Right lobe of liver (tissue), 6 donors: ENCODE measurements around the gene PPP6R3. TPM values are rescaled to one million over a fixed set of nuclear protein-coding genes. Genes with fewer than 3 reads are reported as not detected.

Source experiments
- ATAC-seq, 4 donors: fragments of 200-7000 bp; cut with Tn5 transposase; one replicate each; pipeline ENCODE4 v1.9.1; 2020; ENCODE audit warnings: mild to moderate bottlenecking in 4 of 4, moderate library complexity in 4 of 4
- DNase-seq, 3 donors: peaks; one replicate each; pipeline ENCODE4 v3.0.0-alpha.2; 2020
- H3K27ac ChIP-seq, 3 donors: fragments of 200-600 bp; one replicate each; pipeline ENCODE4 v1.8.0; 2022
- H3K27me3 ChIP-seq, 2 donors: fragments of 200-600 bp; one replicate each; pipeline ENCODE4 v1.8.0; 2022
- H3K36me3 ChIP-seq, 4 donors: fragments of 200-600 bp; sonication (generic) in 1 of 4; one replicate each; pipeline versions ENCODE4 v1.5.1 to v1.8.0; 2017 to 2022; ENCODE audit warnings: control low read depth in 1 of 4
- H3K4me1 ChIP-seq, 4 donors: fragments of 200-600 bp; sonication (generic) in 1 of 4; one replicate each; pipeline versions ENCODE4 v1.5.1 to v1.8.0; 2017 to 2022; ENCODE audit warnings: control low read depth in 1 of 4
- H3K4me3 ChIP-seq, 3 donors: fragments of 200-600 bp; one replicate each; pipeline ENCODE4 v1.8.0; 2022
- H3K9me3 ChIP-seq, 4 donors: fragments of 200-600 bp; sonication (generic) in 1 of 4; one replicate each; pipeline versions ENCODE4 v1.5.1 to v1.8.0; 2017 to 2022; ENCODE audit warnings: control low read depth in 1 of 4
- POLR2A ChIP-seq: fragments of 450-650 bp; IDR thresholded peaks from one replicate; pipeline ENCODE4 v1.6.1; 2017; ENCODE audit warnings: antibody characterized with exemption, mild to moderate bottlenecking
- WGBS: methylation state at CpG from one replicate; pipeline ENCODE4 v1.1.6; 2018; ENCODE audit warnings: low coverage, low lambda C conversion rate; ENCODE audit not compliant: insufficient coverage; ENCODE audit errors: missing lambda C conversion rate; 5-methylcytosine and 5-hydroxymethylcytosine counted together
- intact Hi-C, 2 donors: fragments of 100-400 bp; cut with DNase I; formaldehyde crosslinking; loops; one replicate each; pipeline versions ENCODE4 v1.11.2 to v1.14.1; 2022
- total RNA-seq, 6 experiments: library from RNA; depleted of rRNA in 2 of 6; stranded (reverse); fragments of >200 nt in 2 of 6; fragmentation: NEBNext Ultra II Directional in 3 of 6; extraction: Animal tissue kit (Norgen Biotek cat#: 25700) in 3 of 6; gene quantifications; one replicate each; pipeline versions ENCODE4 v1.1.0 to v1.2.4, GENCODE V29; 2016 to 2023
- TF ChIP-seq, protein P1 (sequence below), 4 donors: fragments of 200-600 bp in 3 of 4; fragments of 450-650 bp in 1 of 4; IDR thresholded peaks; one replicate each; pipeline versions ENCODE4 v1.5.1 to v1.8.0; 2016 to 2022; ENCODE audit warnings: antibody characterized with exemption in 4 of 4, mild to moderate bottlenecking in 2 of 4
- donor health status: DM: no; HTN: yes; CAD: no.
- donor health status: DM: no; HTN: no; CAD: no.
- donor health status: DM: no; HTN: no; CAD: no.
- donor health status: DM: no; HTN: yes; CAD: no.
- donor health status: DM: no; HTN: yes; CAD: no.

PPP6R3 gene
- total RNA-seq, 6 experiments from 2014 or later = 35.8 to 48.3 (median 39.2) TPM

DNA sequence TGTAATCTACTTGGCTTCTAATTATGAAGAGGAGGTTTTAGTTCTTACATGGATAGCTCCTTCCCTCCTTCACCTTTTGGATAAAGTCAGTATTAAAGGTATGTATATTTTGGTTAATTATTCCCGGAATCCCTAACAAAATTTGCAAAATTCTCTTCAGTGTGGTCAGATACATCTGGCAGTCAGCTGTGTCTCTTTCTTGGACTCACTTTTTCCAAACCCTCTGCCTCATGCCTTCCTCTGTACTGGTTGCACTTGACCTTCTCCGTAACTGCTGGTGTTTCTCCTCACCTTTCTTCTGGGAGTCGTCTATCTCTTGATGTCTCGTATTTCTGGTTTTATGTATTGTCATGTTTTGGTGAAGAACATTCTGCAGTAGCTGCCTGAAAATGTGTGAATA, 62.5 kb downstream of the PPP6R3 start:
- peaks cover 0 to 6% (median 0%) of the 10 kb centered on the region in 4 donors for H3K4me1 ChIP-seq
- 98% methylated on average over 4 of the region's 4 CpGs for WGBS

GRCh38 chr11:68523743-68524142, 63.2 kb downstream of the PPP6R3 start:
- Histone ChIP-seq H3K36me3 (peaks cover 0 to 66% (median 12%) of the 10 kb centered on the region in 4 donors), H3K27me3 (no peaks in the 10 kb centered on the region), H3K4me1 (peaks cover 0 to 6% (median 0%) of the 10 kb centered on the region in 4 donors), H3K4me3 (no peak overlapping the region), H3K27ac (no peak overlapping the region), H3K9me3 (no peaks in the 10 kb centered on the region)
- TF ChIP-seq POLR2A = no peak
- TF ChIP-seq, protein P1, sequence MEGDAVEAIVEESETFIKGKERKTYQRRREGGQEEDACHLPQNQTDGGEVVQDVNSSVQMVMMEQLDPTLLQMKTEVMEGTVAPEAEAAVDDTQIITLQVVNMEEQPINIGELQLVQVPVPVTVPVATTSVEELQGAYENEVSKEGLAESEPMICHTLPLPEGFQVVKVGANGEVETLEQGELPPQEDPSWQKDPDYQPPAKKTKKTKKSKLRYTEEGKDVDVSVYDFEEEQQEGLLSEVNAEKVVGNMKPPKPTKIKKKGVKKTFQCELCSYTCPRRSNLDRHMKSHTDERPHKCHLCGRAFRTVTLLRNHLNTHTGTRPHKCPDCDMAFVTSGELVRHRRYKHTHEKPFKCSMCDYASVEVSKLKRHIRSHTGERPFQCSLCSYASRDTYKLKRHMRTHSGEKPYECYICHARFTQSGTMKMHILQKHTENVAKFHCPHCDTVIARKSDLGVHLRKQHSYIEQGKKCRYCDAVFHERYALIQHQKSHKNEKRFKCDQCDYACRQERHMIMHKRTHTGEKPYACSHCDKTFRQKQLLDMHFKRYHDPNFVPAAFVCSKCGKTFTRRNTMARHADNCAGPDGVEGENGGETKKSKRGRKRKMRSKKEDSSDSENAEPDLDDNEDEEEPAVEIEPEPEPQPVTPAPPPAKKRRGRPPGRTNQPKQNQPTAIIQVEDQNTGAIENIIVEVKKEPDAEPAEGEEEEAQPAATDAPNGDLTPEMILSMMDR (IDR thresholded peaks at IDR 0.05) = no peak
- ATAC-seq (no peak), DNase-seq (no peak)
- 90% methylated on average over 3 of the region's 3 CpGs for WGBS
- intact Hi-C loops = no loop called here

More for the DNA sequence above, 62.5 kb downstream of the PPP6R3 start:
- H3K27ac ChIP-seq = no peak overlapping the region
- ATAC-seq (no peak), DNase-seq (no peak)
- intact Hi-C loops = no loop called here
- H3K27me3 ChIP-seq = no peaks in the 10 kb centered on the region
- peaks cover 0 to 66% (median 12%) of the 10 kb centered on the region in 4 donors for H3K36me3 ChIP-seq
- H3K9me3 ChIP-seq = no peaks in the 10 kb centered on the region
- TF ChIP-seq POLR2A = no peak
- TF ChIP-seq, protein P1 (IDR thresholded peaks at IDR 0.05) = no peak
- no peak overlapping the region for H3K4me3 ChIP-seq

DNA sequence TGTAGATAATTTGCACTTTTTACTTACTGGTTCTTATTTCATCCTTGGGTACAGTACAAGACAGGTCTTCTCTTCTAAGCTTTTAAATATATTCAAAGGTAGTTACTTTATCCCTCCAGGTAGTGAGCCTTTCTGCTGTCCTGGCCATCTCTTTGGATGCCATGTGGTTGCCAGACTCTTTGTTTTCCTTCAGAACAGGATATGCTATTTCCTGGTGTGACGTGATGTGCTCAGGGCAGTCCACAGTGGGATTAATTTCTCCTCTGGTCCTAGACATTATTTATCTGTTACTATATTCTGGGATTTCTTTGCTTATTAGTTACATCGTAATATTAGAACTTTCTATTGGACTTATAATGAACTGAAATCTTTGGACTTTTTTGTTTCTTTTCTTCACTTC, 63.7 kb downstream of the PPP6R3 start:
- intact Hi-C loops = no loop called here

DNA sequence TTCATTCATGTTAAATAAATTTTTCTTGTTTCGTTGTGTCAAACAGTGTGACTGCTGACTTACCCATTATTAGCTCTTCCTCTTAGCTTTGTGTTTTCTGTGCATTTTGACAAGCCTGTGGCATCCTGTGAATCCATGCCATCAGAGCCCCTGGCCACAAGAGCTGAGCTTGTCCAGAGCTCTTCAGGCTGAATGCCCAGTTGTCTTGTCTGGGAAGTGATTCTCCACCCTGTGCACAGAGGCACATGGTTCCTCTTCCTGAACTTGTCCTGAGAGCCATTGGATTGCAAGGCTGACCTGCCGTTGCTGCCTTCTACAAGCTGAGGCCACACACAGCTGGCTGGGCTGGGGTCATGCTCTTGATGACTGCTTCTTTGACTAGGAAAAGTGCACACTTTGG, 64.1 kb downstream of the PPP6R3 start:
- 75% methylated on average over 1 of the region's 2 CpGs for WGBS
- no peaks in the 10 kb centered on the region for H3K27me3 ChIP-seq
- H3K27ac ChIP-seq = no peak overlapping the region
- TF ChIP-seq, protein P1 (IDR thresholded peaks at IDR 0.05) = no peak
- TF ChIP-seq POLR2A = no peak
- H3K9me3 ChIP-seq = no peaks in the 10 kb centered on the region
- H3K36me3 ChIP-seq = peaks cover 0 to 62% (median 9%) of the 10 kb centered on the region in 4 donors
- DNase-seq (no peak), ATAC-seq (peak; percentile 19 to 54 (median 26))
- peaks cover 0 to 6% (median 0%) of the 10 kb centered on the region in 4 donors for H3K4me1 ChIP-seq
- no peak overlapping the region for H3K4me3 ChIP-seq
- intact Hi-C loops = no loop called here

More for the DNA sequence above, 63.7 kb downstream of the PPP6R3 start:
- no peak for DNase-seq
- peak in 3 of 4 donors; percentile 32 to 50 (median 47) for ATAC-seq
- no peak for TF ChIP-seq POLR2A
- TF ChIP-seq, protein P1 (IDR thresholded peaks at IDR 0.05) = no peak
- WGBS = 58% methylated on average over 2 of the region's 2 CpGs
- Histone ChIP-seq H3K36me3 (peaks cover 0 to 66% (median 11%) of the 10 kb centered on the region in 4 donors), H3K4me3 (no peak overlapping the region), H3K4me1 (peaks cover 0 to 6% (median 0%) of the 10 kb centered on the region in 4 donors), H3K27ac (no peak overlapping the region), H3K9me3 (no peaks in the 10 kb centered on the region), H3K27me3 (no peaks in the 10 kb centered on the region)
